WTC11 (cell line): ENCODE measurements around the gene GPAT3. TPM values are rescaled to one million over a fixed set of nuclear protein-coding genes. Genes with fewer than 3 reads are reported as not detected.

ENCODE experiments used
- ATAC-seq: fragments of 200-7000 bp; cut with Tn5 transposase; 2 replicates; pipeline ENCODE4 v1.10.0; 2021; ENCODE audit warnings: mild to moderate bottlenecking, moderate library complexity
- CTCF ChIA-PET: fragments of 300-600 bp; sonication (Branson Sonifier 250); formaldehyde crosslinking; loops from one replicate; lab custom pipeline; 2021; ENCODE audit warnings: antibody characterized with exemption; lab: Charles Lee
- POLR2A ChIA-PET: fragments of 350-600 bp; sonication (Branson Sonifier 250); formaldehyde crosslinking; loops from one replicate; lab custom pipeline; 2021; ENCODE audit warnings: antibody characterized with exemption; lab: Charles Lee
- DNase-seq: peaks from one replicate; pipeline ENCODE4 v3.0.0; 2021; ENCODE audit warnings: low spot score
- H3K27ac Mint-ChIP-seq: 2 replicates; pipeline ENCODE4 v1.8.0; 2021; ENCODE audit warnings: mixed read lengths
- H3K27me3 Mint-ChIP-seq: 2 replicates; pipeline ENCODE4 v1.8.0; 2021; ENCODE audit warnings: low read depth, mild to moderate bottlenecking, moderate library complexity, mixed read lengths
- H3K36me3 Mint-ChIP-seq: 2 replicates; pipeline ENCODE4 v1.8.0; 2021; ENCODE audit warnings: mixed read lengths
- H3K4me1 Mint-ChIP-seq: 2 replicates; pipeline ENCODE4 v1.8.0; 2022; ENCODE audit warnings: mixed read lengths
- H3K4me3 Mint-ChIP-seq: 2 replicates; pipeline ENCODE4 v1.8.0; 2021; ENCODE audit warnings: mild to moderate bottlenecking, moderate library complexity, mixed read lengths
- H3K9me3 Mint-ChIP-seq: 2 replicates; pipeline ENCODE4 v1.8.0; 2021; ENCODE audit warnings: mixed read lengths
- CDX4 ChIP-seq: fragments of 250-450 bp; sonication (Bioruptor Pico); IDR thresholded peaks from 2 replicates; pipeline ENCODE4 v1.9.0; 2021; ENCODE audit warnings: moderate library complexity, mild to moderate bottlenecking, inconsistent platforms, borderline replicate concordance
- ETV6 ChIP-seq: sonication (generic); formaldehyde crosslinking; IDR thresholded peaks from 2 replicates; pipeline ENCODE4 v1.8.1; 2022; ENCODE audit warnings: mild to moderate bottlenecking, missing genetic modification reagents
- FOXK1 ChIP-seq: sonication (generic); formaldehyde crosslinking; IDR thresholded peaks from 2 replicates; pipeline ENCODE4 v1.8.0; 2022; ENCODE audit warnings: mild to moderate bottlenecking, moderate library complexity, missing genetic modification reagents
- GRHL2 ChIP-seq: fragments of 250-450 bp; sonication (Bioruptor Pico); IDR thresholded peaks from 2 replicates; pipeline ENCODE4 v1.8.0; 2022; ENCODE audit warnings: mild to moderate bottlenecking, moderate library complexity; ENCODE audit not compliant: insufficient replicate concordance, severe bottlenecking
- IRF1 ChIP-seq: sonication (generic); formaldehyde crosslinking; IDR thresholded peaks from 2 replicates; pipeline ENCODE4 v1.8.0; 2023; ENCODE audit warnings: missing genetic modification reagents
- JAZF1 ChIP-seq: fragments of 250-450 bp; sonication (Bioruptor Pico); IDR thresholded peaks from 2 replicates; pipeline ENCODE4 v1.9.0; 2021; ENCODE audit warnings: moderate library complexity, mild to moderate bottlenecking, inconsistent platforms
- KAT7 ChIP-seq: sonication (generic); formaldehyde crosslinking; IDR thresholded peaks from 2 replicates; pipeline ENCODE4 v1.8.1; 2023; ENCODE audit warnings: missing genetic modification reagents, mild to moderate bottlenecking, borderline replicate concordance
- MYBL2 ChIP-seq: sonication (generic); formaldehyde crosslinking; IDR thresholded peaks from 2 replicates; pipeline ENCODE4 v1.8.1; 2023; ENCODE audit warnings: mild to moderate bottlenecking, moderate library complexity, missing genetic modification reagents
- NR3C1 ChIP-seq: sonication (generic); formaldehyde crosslinking; conservative IDR thresholded peaks from 2 replicates; pipeline ENCODE4 v1.8.1; 2023; ENCODE audit warnings: low read depth, mild to moderate bottlenecking, missing genetic modification reagents
- RELA ChIP-seq: sonication (generic); formaldehyde crosslinking; IDR thresholded peaks from 2 replicates; pipeline ENCODE4 v1.8.1; 2022; ENCODE audit warnings: missing genetic modification reagents, mild to moderate bottlenecking, borderline replicate concordance
- TCF7 ChIP-seq: sonication (generic); formaldehyde crosslinking; IDR thresholded peaks from 2 replicates; pipeline ENCODE4 v1.8.0; 2022; ENCODE audit warnings: mild to moderate bottlenecking, low read depth, missing genetic modification reagents, moderate library complexity
- ZNF121 ChIP-seq: sonication (generic); formaldehyde crosslinking; IDR thresholded peaks from 2 replicates; pipeline ENCODE4 v1.8.0; 2023; ENCODE audit warnings: missing genetic modification reagents
- ZNF263 ChIP-seq: sonication (generic); formaldehyde crosslinking; IDR thresholded peaks from 2 replicates; pipeline ENCODE4 v1.8.1; 2022; ENCODE audit warnings: low read depth, mild to moderate bottlenecking, moderate library complexity, missing genetic modification reagents
- ZNF281 ChIP-seq: sonication (generic); formaldehyde crosslinking; IDR thresholded peaks from 2 replicates; pipeline ENCODE4 v1.8.0; 2023; ENCODE audit warnings: mild to moderate bottlenecking, missing genetic modification reagents
- ZNF423 ChIP-seq: fragments of 250-450 bp; sonication (Bioruptor Pico); IDR thresholded peaks from 2 replicates; pipeline ENCODE4 v2.1.2; 2022; ENCODE audit warnings: mild to moderate bottlenecking, moderate library complexity
- total RNA-seq: library from RNA; stranded (reverse); gene quantifications from 3 replicates; pipeline ENCODE4 v1.2.3, GENCODE V29; 2021
- TF ChIP-seq, protein P1 (sequence below): sonication (generic); formaldehyde crosslinking; IDR thresholded peaks from 2 replicates; pipeline ENCODE4 v1.8.1; 2023; ENCODE audit warnings: mild to moderate bottlenecking, missing genetic modification reagents
- TF ChIP-seq, protein P2 (sequence below): fragments of 250-450 bp; sonication (Bioruptor Pico); IDR thresholded peaks from 2 replicates; pipeline ENCODE4 v1.9.0; 2021; ENCODE audit warnings: mild to moderate bottlenecking, borderline replicate concordance

GPAT3 gene
- total RNA-seq, 1 experiment from 2014 or later, result 1.3 TPM

GRCh38 chr4:83585982-83586508 is 50.1 kb downstream of the GPAT3 start:
- Mint-ChIP-seq H3K36me3 (no peaks in the 10 kb centered on the region), H3K27ac (no peak overlapping the region), H3K27me3 (no peaks in the 10 kb centered on the region), H3K4me3 (no peak overlapping the region), H3K9me3 (peaks cover 5% of the 10 kb centered on the region), H3K4me1 (peaks cover 11% of the 10 kb centered on the region)
- POLR2A ChIA-PET, result no interaction called here
- CTCF ChIA-PET, result no interaction called here
- no peak for TF ChIP-seq RELA (CRISPR knock-in tag)
- no peak for TF ChIP-seq KAT7 (CRISPR knock-in tag)
- ATAC-seq, result no peak
- no peak for DNase-seq

- ATAC-seq (no peak), DNase-seq (no peak)
- no peak overlapping the region for H3K27ac Mint-ChIP-seq
- ChIA-PET POLR2A (no interaction called here), CTCF (no interaction called here)
- H3K4me1 Mint-ChIP-seq, result peaks cover 11% of the 10 kb centered on the region
- H3K36me3 Mint-ChIP-seq, result peaks cover 4% of the 10 kb centered on the region; the same call in 1 of the 2 replicates
- no peak overlapping the region for H3K4me3 Mint-ChIP-seq
- H3K27me3 Mint-ChIP-seq, result no peaks in the 10 kb centered on the region
- H3K9me3 Mint-ChIP-seq, result peaks cover 15% of the 10 kb centered on the region
- TF ChIP-seq JAZF1 (CRISPR knock-in tag), result no peak
- TF ChIP-seq ZNF423 (CRISPR knock-in tag), result no peak
- TF ChIP-seq TCF7 (CRISPR knock-in tag), result no peak
- TF ChIP-seq ZNF121 (CRISPR knock-in tag), result no peak
- TF ChIP-seq ETV6 (CRISPR knock-in tag), result no peak
- no peak for TF ChIP-seq ZNF263 (CRISPR knock-in tag)
- TF ChIP-seq, protein P1, sequence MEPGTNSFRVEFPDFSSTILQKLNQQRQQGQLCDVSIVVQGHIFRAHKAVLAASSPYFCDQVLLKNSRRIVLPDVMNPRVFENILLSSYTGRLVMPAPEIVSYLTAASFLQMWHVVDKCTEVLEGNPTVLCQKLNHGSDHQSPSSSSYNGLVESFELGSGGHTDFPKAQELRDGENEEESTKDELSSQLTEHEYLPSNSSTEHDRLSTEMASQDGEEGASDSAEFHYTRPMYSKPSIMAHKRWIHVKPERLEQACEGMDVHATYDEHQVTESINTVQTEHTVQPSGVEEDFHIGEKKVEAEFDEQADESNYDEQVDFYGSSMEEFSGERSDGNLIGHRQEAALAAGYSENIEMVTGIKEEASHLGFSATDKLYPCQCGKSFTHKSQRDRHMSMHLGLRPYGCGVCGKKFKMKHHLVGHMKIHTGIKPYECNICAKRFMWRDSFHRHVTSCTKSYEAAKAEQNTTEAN (CRISPR knock-in tag), result no peak
- TF ChIP-seq, protein P2, sequence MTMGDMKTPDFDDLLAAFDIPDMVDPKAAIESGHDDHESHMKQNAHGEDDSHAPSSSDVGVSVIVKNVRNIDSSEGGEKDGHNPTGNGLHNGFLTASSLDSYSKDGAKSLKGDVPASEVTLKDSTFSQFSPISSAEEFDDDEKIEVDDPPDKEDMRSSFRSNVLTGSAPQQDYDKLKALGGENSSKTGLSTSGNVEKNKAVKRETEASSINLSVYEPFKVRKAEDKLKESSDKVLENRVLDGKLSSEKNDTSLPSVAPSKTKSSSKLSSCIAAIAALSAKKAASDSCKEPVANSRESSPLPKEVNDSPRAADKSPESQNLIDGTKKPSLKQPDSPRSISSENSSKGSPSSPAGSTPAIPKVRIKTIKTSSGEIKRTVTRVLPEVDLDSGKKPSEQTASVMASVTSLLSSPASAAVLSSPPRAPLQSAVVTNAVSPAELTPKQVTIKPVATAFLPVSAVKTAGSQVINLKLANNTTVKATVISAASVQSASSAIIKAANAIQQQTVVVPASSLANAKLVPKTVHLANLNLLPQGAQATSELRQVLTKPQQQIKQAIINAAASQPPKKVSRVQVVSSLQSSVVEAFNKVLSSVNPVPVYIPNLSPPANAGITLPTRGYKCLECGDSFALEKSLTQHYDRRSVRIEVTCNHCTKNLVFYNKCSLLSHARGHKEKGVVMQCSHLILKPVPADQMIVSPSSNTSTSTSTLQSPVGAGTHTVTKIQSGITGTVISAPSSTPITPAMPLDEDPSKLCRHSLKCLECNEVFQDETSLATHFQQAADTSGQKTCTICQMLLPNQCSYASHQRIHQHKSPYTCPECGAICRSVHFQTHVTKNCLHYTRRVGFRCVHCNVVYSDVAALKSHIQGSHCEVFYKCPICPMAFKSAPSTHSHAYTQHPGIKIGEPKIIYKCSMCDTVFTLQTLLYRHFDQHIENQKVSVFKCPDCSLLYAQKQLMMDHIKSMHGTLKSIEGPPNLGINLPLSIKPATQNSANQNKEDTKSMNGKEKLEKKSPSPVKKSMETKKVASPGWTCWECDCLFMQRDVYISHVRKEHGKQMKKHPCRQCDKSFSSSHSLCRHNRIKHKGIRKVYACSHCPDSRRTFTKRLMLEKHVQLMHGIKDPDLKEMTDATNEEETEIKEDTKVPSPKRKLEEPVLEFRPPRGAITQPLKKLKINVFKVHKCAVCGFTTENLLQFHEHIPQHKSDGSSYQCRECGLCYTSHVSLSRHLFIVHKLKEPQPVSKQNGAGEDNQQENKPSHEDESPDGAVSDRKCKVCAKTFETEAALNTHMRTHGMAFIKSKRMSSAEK (CRISPR knock-in tag), result no peak
- TF ChIP-seq ZNF281 (CRISPR knock-in tag), result no peak
- no peak for TF ChIP-seq IRF1
- no peak for TF ChIP-seq MYBL2
- no peak for TF ChIP-seq FOXK1 (CRISPR knock-in tag)
- no peak for TF ChIP-seq CDX4 (CRISPR knock-in tag)
- no peak for TF ChIP-seq GRHL2
- no peak for TF ChIP-seq NR3C1 (CRISPR knock-in tag)
These were observed 53.4 kb downstream of the GPAT3 start for GRCh38 chr4:83589279-83589678.
